ENCODE measurements around the gene KCNK6. TPM values are rescaled to one million over a fixed set of nuclear protein-coding genes. Genes with fewer than 3 reads are reported as not detected.
A peak's percentile ranks its signal among the peaks of the same experiment; 100 is the strongest.

KCNK6 gene
- total RNA-seq, 1 experiment from 2014 or later, result 18.3 TPM

DNA sequence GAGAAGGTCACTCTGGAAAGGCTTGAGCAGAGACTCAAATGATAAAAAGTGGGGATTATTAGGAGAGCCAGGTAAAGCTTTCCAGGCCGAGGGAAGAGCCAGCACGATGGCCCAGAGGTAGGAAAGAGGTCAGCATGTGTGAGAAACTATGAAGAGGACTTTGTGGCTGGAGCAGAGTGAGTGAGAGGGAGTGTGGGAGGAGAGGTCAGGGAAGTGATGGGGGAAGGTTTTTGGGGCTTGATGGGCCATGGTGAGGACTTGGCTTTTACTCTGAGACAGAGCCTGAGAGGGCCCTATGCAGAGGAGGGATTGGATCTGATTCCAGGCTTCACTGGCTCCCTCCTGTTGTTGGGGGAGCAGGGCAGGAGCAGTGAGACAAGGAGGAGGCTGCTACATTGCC, 21.3 kb downstream of the KCNK6 start (continued):
- TF ChIP-seq, protein P1, sequence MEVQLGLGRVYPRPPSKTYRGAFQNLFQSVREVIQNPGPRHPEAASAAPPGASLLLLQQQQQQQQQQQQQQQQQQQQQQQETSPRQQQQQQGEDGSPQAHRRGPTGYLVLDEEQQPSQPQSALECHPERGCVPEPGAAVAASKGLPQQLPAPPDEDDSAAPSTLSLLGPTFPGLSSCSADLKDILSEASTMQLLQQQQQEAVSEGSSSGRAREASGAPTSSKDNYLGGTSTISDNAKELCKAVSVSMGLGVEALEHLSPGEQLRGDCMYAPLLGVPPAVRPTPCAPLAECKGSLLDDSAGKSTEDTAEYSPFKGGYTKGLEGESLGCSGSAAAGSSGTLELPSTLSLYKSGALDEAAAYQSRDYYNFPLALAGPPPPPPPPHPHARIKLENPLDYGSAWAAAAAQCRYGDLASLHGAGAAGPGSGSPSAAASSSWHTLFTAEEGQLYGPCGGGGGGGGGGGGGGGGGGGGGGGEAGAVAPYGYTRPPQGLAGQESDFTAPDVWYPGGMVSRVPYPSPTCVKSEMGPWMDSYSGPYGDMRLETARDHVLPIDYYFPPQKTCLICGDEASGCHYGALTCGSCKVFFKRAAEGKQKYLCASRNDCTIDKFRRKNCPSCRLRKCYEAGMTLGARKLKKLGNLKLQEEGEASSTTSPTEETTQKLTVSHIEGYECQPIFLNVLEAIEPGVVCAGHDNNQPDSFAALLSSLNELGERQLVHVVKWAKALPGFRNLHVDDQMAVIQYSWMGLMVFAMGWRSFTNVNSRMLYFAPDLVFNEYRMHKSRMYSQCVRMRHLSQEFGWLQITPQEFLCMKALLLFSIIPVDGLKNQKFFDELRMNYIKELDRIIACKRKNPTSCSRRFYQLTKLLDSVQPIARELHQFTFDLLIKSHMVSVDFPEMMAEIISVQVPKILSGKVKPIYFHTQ (CRISPR knock-in tag; IDR thresholded peaks at IDR 0.05), result no peak
- TF ChIP-seq, protein P2, sequence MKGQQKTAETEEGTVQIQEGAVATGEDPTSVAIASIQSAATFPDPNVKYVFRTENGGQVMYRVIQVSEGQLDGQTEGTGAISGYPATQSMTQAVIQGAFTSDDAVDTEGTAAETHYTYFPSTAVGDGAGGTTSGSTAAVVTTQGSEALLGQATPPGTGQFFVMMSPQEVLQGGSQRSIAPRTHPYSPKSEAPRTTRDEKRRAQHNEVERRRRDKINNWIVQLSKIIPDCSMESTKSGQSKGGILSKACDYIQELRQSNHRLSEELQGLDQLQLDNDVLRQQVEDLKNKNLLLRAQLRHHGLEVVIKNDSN (CRISPR knock-in tag; IDR thresholded peaks at IDR 0.05), result no peak
- no peak for TF ChIP-seq PRRX2 (CRISPR knock-in tag; IDR thresholded peaks at IDR 0.05)
- TF ChIP-seq, protein P3, sequence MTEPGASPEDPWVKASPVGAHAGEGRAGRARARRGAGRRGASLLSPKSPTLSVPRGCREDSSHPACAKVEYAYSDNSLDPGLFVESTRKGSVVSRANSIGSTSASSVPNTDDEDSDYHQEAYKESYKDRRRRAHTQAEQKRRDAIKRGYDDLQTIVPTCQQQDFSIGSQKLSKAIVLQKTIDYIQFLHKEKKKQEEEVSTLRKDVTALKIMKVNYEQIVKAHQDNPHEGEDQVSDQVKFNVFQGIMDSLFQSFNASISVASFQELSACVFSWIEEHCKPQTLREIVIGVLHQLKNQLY (CRISPR knock-in tag; IDR thresholded peaks at IDR 0.05), result no peak
- TF ChIP-seq TEAD4 (CRISPR knock-in tag; IDR thresholded peaks at IDR 0.05), result no peak
- TF ChIP-seq, protein P4, sequence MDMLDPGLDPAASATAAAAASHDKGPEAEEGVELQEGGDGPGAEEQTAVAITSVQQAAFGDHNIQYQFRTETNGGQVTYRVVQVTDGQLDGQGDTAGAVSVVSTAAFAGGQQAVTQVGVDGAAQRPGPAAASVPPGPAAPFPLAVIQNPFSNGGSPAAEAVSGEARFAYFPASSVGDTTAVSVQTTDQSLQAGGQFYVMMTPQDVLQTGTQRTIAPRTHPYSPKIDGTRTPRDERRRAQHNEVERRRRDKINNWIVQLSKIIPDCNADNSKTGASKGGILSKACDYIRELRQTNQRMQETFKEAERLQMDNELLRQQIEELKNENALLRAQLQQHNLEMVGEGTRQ (CRISPR knock-in tag; IDR thresholded peaks at IDR 0.05), result no peak
- TF ChIP-seq SMAD4 (CRISPR knock-in tag; IDR thresholded peaks at IDR 0.05), result no peak
- no peak for TF ChIP-seq ZNF121 (CRISPR knock-in tag; IDR thresholded peaks at IDR 0.05)
- TF ChIP-seq JAZF1 (CRISPR knock-in tag; IDR thresholded peaks at IDR 0.05), result no peak
- TF ChIP-seq, protein P5, sequence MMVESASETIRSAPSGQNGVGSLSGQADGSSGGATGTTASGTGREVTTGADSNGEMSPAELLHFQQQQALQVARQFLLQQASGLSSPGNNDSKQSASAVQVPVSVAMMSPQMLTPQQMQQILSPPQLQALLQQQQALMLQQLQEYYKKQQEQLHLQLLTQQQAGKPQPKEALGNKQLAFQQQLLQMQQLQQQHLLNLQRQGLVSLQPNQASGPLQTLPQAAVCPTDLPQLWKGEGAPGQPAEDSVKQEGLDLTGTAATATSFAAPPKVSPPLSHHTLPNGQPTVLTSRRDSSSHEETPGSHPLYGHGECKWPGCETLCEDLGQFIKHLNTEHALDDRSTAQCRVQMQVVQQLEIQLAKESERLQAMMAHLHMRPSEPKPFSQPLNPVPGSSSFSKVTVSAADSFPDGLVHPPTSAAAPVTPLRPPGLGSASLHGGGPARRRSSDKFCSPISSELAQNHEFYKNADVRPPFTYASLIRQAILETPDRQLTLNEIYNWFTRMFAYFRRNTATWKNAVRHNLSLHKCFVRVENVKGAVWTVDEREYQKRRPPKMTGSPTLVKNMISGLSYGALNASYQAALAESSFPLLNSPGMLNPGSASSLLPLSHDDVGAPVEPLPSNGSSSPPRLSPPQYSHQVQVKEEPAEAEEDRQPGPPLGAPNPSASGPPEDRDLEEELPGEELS (CRISPR knock-in tag; IDR thresholded peaks at IDR 0.05), result no peak
- TF ChIP-seq GTF2I (CRISPR knock-in tag; conservative IDR thresholded peaks at IDR 0.05), result no peak

DNA sequence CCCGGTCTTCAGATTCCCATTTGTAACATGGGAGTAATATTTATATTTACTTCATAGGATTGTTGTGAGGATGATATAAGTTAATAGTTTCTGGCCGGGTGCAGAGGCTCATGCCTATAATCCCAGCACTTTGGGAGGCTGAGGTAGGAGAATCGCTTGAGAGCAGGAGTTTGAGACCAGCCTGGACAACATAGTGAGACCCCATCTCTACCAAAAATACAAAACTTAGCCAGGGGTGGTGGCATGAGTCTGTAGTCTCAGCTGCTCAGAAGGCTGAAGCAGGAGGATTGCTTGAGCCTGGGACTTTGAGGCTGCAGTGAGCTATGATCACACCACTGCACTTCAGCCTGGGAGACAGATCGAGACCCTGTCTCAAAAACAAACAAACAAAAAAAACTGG, 27.2 kb downstream of the KCNK6 start:
- ATAC-seq, result no peak
- Mint-ChIP-seq H3K9me3 (no peaks in the 10 kb centered on the region), H3K27ac (no peak overlapping the region), H3K27me3 (ENCODE audit: low read depth) (peaks cover 6% of the 10 kb centered on the region), H3K4me3 (no peak overlapping the region), H3K36me3 (no peaks in the 10 kb centered on the region), H3K4me1 (peaks cover 3% of the 10 kb centered on the region; the same call in 1 of the 2 replicates)
- DNase-seq (ENCODE audit: low spot score), result no peak
- ChIA-PET CTCF (interaction anchor here (0.8 to 1.6 kb wide), 2 partner anchors 27 to 249 kb away, joined by 3 to 5 read pairs; partner anchors contain the start of gene PSMD8), POLR2A (no interaction called here)
- TF ChIP-seq, protein P6, sequence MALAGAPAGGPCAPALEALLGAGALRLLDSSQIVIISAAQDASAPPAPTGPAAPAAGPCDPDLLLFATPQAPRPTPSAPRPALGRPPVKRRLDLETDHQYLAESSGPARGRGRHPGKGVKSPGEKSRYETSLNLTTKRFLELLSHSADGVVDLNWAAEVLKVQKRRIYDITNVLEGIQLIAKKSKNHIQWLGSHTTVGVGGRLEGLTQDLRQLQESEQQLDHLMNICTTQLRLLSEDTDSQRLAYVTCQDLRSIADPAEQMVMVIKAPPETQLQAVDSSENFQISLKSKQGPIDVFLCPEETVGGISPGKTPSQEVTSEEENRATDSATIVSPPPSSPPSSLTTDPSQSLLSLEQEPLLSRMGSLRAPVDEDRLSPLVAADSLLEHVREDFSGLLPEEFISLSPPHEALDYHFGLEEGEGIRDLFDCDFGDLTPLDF (CRISPR knock-in tag; IDR thresholded peaks at IDR 0.05), result no peak

DNA sequence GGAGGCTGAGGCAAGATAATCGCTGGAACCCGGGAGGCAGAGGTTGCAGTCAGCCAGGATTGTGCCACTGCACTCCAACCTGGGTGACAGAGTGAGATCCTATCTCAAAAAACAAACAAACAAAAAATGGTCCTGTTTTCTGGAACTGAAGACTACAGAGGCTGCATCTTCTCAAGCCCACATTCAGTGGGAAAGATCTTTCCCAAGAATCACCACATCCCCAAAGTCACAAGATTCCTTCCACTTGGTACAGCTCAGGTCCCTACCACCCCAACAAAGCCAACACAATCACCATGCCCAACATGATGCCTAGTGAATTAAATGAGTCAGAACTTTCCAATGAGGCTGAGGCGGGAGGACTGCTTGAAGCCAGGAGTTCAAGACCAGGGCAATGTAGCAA, 31.2 kb downstream of the KCNK6 start:
- Mint-ChIP-seq H3K27ac (no peak overlapping the region), H3K4me1 (no peaks in the 10 kb centered on the region), H3K36me3 (no peaks in the 10 kb centered on the region), H3K27me3 (ENCODE audit: low read depth) (peaks cover 13% of the 10 kb centered on the region), H3K4me3 (no peak overlapping the region), H3K9me3 (no peaks in the 10 kb centered on the region)
- TF ChIP-seq NFE2L1 (CRISPR knock-in tag; IDR thresholded peaks at IDR 0.05), result no peak
- no peak for TF ChIP-seq ZNF423 (CRISPR knock-in tag; IDR thresholded peaks at IDR 0.05)
- 0 out of 2 replicates have a peak, but pooled peaks have one; percentile 11 for TF ChIP-seq ZNF121 (CRISPR knock-in tag; IDR thresholded peaks at IDR 0.05)
- CTCF ChIA-PET, result interaction anchor here (0.7 to 1.0 kb wide), 4 partner anchors 11 to 209 kb away, joined by 3 to 5 read pairs (median 4); partner anchors contain the start of genes FAM98C and PSMD8
- POLR2A ChIA-PET, result no interaction called here
- DNase-seq (ENCODE audit: low spot score) (no peak), ATAC-seq (no peak)

Data from WTC11 (cell line).